Putamen (tissue), 1 donor: Measurements from ENCODE around the gene FXYD2.

Experiments used
- DNase-seq: peaks from one replicate; pipeline ENCODE4 v3.0.0-alpha.2; 2016; ENCODE audit warnings: low spot score

The FXYD2 gene

GRCh38 chr11:117796456-117796871 is 28.1 kb downstream of the FXYD2 start:
- DNase-seq = no peak

- no peak for DNase-seq
Observed at GRCh38 chr11:117795638-117796455, 28.7 kb downstream of the FXYD2 start.

DNA sequence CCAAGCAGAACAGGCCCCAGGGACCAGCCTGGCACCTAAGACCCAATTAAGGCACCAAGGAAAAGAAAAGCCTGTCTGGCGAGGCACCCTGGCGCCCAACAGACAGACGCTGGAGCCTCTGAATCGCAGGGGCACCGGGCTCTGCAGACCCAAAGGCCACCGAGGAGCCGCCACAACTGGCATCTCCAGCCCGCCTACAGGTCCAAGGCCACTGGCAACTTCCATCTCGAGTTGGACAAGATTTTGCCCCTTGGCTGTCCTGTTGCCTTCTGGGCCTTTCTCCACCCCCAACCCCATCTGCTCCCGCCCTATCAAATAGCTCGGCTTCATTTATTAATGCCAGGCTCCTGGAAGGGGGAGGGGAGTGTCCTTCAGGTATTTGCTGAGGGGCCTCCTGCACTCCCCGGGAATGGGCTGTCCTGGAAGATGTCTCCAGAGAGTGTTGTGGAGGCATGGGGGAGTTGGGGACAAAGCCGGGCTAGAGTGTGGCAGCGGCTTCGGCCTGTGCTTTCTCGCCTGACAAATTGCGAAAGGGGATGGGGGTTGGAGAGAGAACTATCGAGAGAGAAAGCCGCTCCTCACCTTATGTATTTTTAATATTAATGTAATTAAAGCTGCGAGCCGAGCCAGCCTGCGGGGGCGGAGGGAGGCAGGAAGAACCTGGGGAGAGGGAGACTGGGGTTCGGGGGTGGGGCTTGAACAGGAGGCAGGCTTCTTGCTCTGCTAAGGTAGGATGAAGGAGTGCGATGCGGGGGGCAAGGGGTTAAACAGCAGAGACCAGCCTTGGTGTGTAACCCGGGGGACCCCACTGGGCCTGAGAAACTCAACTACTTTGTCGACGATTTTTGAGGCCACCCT is 29.5 kb downstream of the FXYD2 start:
- DNase-seq = peak; percentile 61

DNA sequence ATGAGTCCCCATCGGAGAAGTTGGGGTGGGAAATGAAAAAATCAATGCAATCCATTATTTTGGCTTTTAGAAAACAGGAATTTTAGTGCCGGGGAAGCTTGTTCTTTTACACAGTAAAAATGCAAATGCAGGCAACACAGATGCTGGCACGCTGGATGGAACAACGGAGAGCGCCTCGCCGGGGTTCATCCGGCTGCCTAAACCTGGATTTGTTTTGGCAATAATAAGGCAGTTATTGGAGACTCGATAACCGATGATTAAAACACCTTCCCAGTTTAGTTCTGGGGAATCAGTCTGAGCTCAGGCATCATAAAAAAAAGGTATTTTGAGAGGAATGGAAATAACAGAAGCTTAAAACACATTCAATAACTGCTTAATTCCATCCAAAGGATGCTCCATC is 30.4 kb downstream of the FXYD2 start:
- DNase-seq = no peak

GRCh38 chr11:117793583-117793982 is 31.0 kb downstream of the FXYD2 start:
- no peak for DNase-seq

- DNase-seq = no peak
Observed at GRCh38 chr11:117792992-117793391, 31.6 kb downstream of the FXYD2 start.

- DNase-seq = no peak
Observed at GRCh38 chr11:117792241-117792640, 32.3 kb downstream of the FXYD2 start.

GRCh38 chr11:117790279-117790678 is 34.3 kb downstream of the FXYD2 start:
- DNase-seq = no peak

GRCh38 chr11:117789241-117789640 is 35.3 kb downstream of the FXYD2 start:
- no peak for DNase-seq

- no peak for DNase-seq
Observed at GRCh38 chr11:117786135-117786870, 38.2 kb downstream of the FXYD2 start.

DNA sequence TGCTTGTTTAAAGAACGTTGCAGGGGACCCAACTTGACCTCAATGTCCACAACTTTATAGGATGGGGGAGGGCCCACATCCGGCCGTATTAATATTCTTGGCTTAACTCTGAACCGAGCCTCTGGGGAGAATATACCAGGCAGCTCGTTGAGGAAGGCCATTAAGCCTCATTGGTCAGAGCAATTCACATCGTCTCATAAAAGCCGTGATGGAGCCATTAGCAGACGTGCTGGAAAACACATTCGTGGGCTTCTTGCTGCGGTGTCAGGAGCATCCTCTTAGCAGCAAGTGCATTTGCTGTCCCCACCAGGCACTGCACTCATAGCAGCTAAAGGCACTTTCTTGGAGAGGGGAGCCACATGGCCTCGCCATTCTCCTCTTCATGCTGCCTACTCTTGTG is 42.4 kb downstream of the FXYD2 start:
- no peak for DNase-seq

DNA sequence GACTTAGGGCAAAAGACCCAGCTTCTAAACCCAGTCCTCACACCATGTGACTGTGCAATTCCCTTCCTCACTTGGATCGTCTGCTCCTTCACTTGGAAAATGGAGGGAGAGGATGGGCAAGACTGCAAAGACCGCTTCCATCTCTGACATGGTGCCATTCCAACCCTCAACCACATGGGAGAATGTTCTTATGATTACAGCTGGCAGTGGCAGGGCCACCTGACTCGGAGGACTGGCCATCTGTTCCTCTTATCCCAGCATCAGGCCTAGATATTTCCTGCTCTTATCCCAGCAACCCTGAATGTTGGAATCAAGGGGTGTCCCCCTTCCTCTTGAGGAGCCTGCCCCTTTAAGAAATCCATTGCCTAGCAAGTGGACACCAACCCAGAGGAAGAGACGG is 42.9 kb downstream of the FXYD2 start:
- DNase-seq = no peak

- no peak for DNase-seq
Observed at GRCh38 chr11:117780456-117780855, 44.1 kb downstream of the FXYD2 start.

GRCh38 chr11:117774553-117774952 is 50.0 kb downstream of the FXYD2 start:
- no peak for DNase-seq

GRCh38 chr11:117772360-117772759 is 52.2 kb downstream of the FXYD2 start:
- no peak for DNase-seq

DNA sequence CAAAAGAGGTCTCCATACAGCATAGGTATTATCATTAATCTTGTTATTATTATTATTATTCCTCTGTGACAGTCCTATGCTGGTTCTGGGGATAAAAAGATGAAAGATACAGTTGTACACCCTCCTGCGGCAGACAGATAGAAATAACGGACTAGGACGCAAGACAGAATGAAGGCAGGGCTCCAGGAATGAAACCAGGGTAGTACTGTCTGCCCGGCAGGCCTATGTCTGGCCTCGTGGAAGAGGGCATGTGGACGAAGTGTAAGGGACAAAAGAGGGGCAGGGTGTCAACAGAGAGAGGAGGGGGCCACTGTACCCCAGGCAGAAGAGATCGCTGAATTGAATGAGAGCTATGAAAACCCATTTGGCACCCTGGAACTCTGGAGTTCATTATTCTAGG is 52.7 kb downstream of the FXYD2 start:
- no peak for DNase-seq

DNA sequence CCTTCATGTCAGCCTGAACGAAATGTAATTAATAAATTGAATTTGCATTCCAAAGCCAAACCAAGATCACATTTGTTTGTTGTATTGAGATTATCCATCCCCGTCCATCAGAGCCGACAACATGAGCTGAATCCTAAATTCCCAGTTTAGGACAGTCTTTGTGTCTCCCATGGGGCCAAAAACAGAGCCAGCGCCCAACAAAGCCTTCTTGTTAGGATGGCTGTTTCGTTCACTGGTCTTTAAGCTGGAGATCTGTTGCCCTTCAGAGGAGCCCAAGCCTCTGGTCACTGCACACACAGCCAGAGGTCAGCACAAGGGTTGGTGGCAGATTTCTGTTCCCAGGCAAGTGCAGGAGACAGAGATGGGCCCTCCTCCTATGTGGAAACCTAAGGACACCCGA is 53.3 kb downstream of the FXYD2 start:
- peak; percentile 95 for DNase-seq

DNA sequence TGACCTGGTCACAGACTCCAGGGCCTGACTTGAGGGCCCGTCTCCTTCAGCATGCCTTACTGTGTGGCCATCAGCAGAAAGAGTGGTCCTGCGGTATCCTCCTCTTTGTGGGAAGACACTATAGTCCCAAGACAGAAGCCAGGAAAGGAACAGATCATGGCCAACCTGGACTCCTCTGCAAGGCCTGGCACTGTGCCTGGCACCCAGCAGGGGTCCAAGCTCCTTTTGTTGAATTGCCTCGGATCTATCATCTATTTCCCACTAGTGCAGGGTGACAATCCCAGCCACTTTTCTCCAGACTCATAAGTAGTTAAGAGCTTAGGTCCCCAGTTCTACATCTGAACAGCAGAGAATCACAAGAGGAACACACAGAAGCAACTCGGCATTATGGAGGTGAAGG is 54.5 kb downstream of the FXYD2 start:
- DNase-seq = no peak
